ENCODE results near the gene GRB7.

GRCh38 chr17:39701784-39702422, 35.8 kb upstream of the GRB7 start:
- no peak for TF ChIP-seq CTCF (IDR thresholded peaks at IDR 0.05 in 4 of 5, conservative IDR thresholded peaks at IDR 0.05 in 1 of 5)
- no peak for TF ChIP-seq POLR2A (IDR thresholded peaks at IDR 0.05)
